ENCODE results near the gene SLC44A1.

GRCh38 chr9:105236261-105236660 lies 8.2 kb upstream of the SLC44A1 start:
- TF ChIP-seq JUNB (IDR thresholded peaks at IDR 0.05): no peak
- no peak for TF ChIP-seq CEBPB (IDR thresholded peaks at IDR 0.05)
- no peak for TF ChIP-seq CTCF (IDR thresholded peaks at IDR 0.05)
- TF ChIP-seq MAX (IDR thresholded peaks at IDR 0.05): no peak
- TF ChIP-seq MAFK (IDR thresholded peaks at IDR 0.05; ENCODE audit: partially characterized antibody): no peak
- TF ChIP-seq POLR2AphosphoS2 (conservative IDR thresholded peaks at IDR 0.05; ENCODE audit: low read length): no peak
- TF ChIP-seq GATA3 (IDR thresholded peaks at IDR 0.05; ENCODE audit: borderline replicate concordance): no peak
- TF ChIP-seq RAD21 (conservative IDR thresholded peaks at IDR 0.05 in 1 of 2, IDR thresholded peaks at IDR 0.05 in 1 of 2): no peak
- no peak for TF ChIP-seq MYC (IDR thresholded peaks at IDR 0.05; ENCODE audit: borderline replicate concordance, low read length)
- TF ChIP-seq EP300 (IDR thresholded peaks at IDR 0.05): no peak
- no peak for TF ChIP-seq PHF8 (IDR thresholded peaks at IDR 0.05; ENCODE audit: borderline replicate concordance, low read depth)
- no peak for TF ChIP-seq MAZ (IDR thresholded peaks at IDR 0.05; ENCODE audit: borderline replicate concordance, low read depth, low read length)
- TF ChIP-seq POLR2A (IDR thresholded peaks at IDR 0.05; ENCODE audit: low read length): no peak
- TF ChIP-seq REST (IDR thresholded peaks at IDR 0.05): no peak
